GM21619 (cell line): Measurements from ENCODE around the gene PPP1R1B.
A peak's percentile ranks its signal among the peaks of the same experiment; 100 is the strongest.

Experiments used
- ATAC-seq: cut with Tn5 transposase; IDR thresholded peaks from one replicate; pipeline ENCODE4 v1.9.1; 2021; ENCODE audit not compliant: unreplicated experiment

PPP1R1B gene

GRCh38 chr17:39614545-39615157 lies 12.1 kb upstream of the PPP1R1B start:
- no peak for ATAC-seq

GRCh38 chr17:39615434-39615833 lies 11.3 kb upstream of the PPP1R1B start:
- no peak for ATAC-seq

- ATAC-seq: no peak
Measured at GRCh38 chr17:39617100-39617445, 9.7 kb upstream of the PPP1R1B start.

- no peak for ATAC-seq
Measured at GRCh38 chr17:39617446-39618245, 9.1 kb upstream of the PPP1R1B start.

- ATAC-seq: no peak
Measured at GRCh38 chr17:39618246-39618913, 8.4 kb upstream of the PPP1R1B start.

- no peak for ATAC-seq
Measured at GRCh38 chr17:39618956-39619785, 7.6 kb upstream of the PPP1R1B start.

GRCh38 chr17:39619786-39620101 lies 7.0 kb upstream of the PPP1R1B start:
- no peak for ATAC-seq

- ATAC-seq: peak; percentile 46
Measured at GRCh38 chr17:39621523-39622379, 5.0 kb upstream of the PPP1R1B start.

- ATAC-seq: peak; percentile 45
Measured at GRCh38 chr17:39622380-39623006, 4.3 kb upstream of the PPP1R1B start.

GRCh38 chr17:39623356-39623950 lies 3.3 kb upstream of the PPP1R1B start:
- no peak for ATAC-seq

GRCh38 chr17:39624313-39624712 lies 2.4 kb upstream of the PPP1R1B start:
- no peak for ATAC-seq

GRCh38 chr17:39625198-39625785 lies 1.5 kb upstream of the PPP1R1B start:
- ATAC-seq: no peak

- no peak for ATAC-seq
Measured at GRCh38 chr17:39627047-39627711, 427 bp downstream of the PPP1R1B start.

GRCh38 chr17:39627712-39628516 lies 1.2 kb downstream of the PPP1R1B start:
- no peak for ATAC-seq

- no peak for ATAC-seq
Measured at GRCh38 chr17:39628655-39629493, 2.1 kb downstream of the PPP1R1B start.

- no peak for ATAC-seq
Measured at GRCh38 chr17:39629494-39629880, 2.7 kb downstream of the PPP1R1B start.

GRCh38 chr17:39629898-39630297 lies 3.1 kb downstream of the PPP1R1B start:
- no peak for ATAC-seq
